Right lung (tissue), 10 donors: ENCODE measurements around the gene RPS2. TPM values are rescaled to one million over a fixed set of nuclear protein-coding genes. Genes with fewer than 3 reads are reported as not detected.
A peak's percentile ranks its signal among the peaks of the same experiment; 100 is the strongest.
"Not testable (repeated sequence)": the region's sequence is repeated elsewhere in the genome, so short reads cannot be mapped to it uniquely, and the experiment has no call there.

ENCODE experiments used
- DNase-seq, 2 donors: peaks; one replicate each; pipeline ENCODE4 v3.0.0-alpha.2; 2013
- long read RNA-seq, 8 donors: transcript quantifications; one replicate each; lab custom pipeline, GENCODE V29; 2026
- polyA plus RNA-seq, 5 donors: library from polyadenylated mRNA; unstranded; fragments of 120-200 nt; gene quantifications; one replicate each; pipeline versions ENCODE4 v1.2.1 to v1.2.3, GENCODE V29; 2013; ENCODE audit warnings: inconsistent platforms in 1 of 5, low replicate concordance in 1 of 5; ENCODE audit not compliant: insufficient read length in 5 of 5, insufficient read depth in 1 of 5

Gene RPS2
- 1,000 to 10,000 TPM; 2,201 to 2,837 (median 2,396) TPM for polyA plus RNA-seq
- long read RNA-seq, donor 1, transcript RPS2-203 (3 exons, 878 nt): minor isoform, 15 of 4,565 reads
- long read RNA-seq, donor 1, transcript RPS2-201 (7 exons, 985 nt): major isoform, 2,494 of 4,565 reads
- long read RNA-seq, donor 1, partial matches to known transcripts: 1,879 of 4,565 reads
- long read RNA-seq, donor 1, other reads (novel, unspliced or antisense): 175 of 4,565 reads
- long read RNA-seq, donor 2, transcript RPS2-203 (3 exons, 878 nt): minor isoform, 5 of 2,407 reads
- long read RNA-seq, donor 2, transcript RPS2-201 (7 exons, 985 nt): major isoform, 1,400 of 2,407 reads
- long read RNA-seq, donor 2, partial matches to known transcripts: 916 of 2,407 reads
- long read RNA-seq, donor 2, other reads (novel, unspliced or antisense): 86 of 2,407 reads
- long read RNA-seq, donor 3, transcript RPS2-201 (7 exons, 985 nt): major isoform, 1,665 of 3,138 reads
- long read RNA-seq, donor 3, transcript RPS2-203 (3 exons, 878 nt): minor isoform, 10 of 3,138 reads
- long read RNA-seq, donor 3, partial matches to known transcripts: 1,368 of 3,138 reads
- long read RNA-seq, donor 3, other reads (novel, unspliced or antisense): 95 of 3,138 reads
- long read RNA-seq, donor 4, transcript RPS2-203 (3 exons, 878 nt): minor isoform, 9 of 2,466 reads
- long read RNA-seq, donor 4, transcript RPS2-201 (7 exons, 985 nt): major isoform, 1,228 of 2,466 reads
- long read RNA-seq, donor 4, partial matches to known transcripts: 1,150 of 2,466 reads
- long read RNA-seq, donor 4, other reads (novel, unspliced or antisense): 77 of 2,466 reads
- long read RNA-seq, donor 5, transcript RPS2-201 (7 exons, 985 nt): major isoform, 2,568 of 4,215 reads
- long read RNA-seq, donor 5, transcript RPS2-203 (3 exons, 878 nt): minor isoform, 9 of 4,215 reads
- long read RNA-seq, donor 5, partial matches to known transcripts: 1,474 of 4,215 reads
- long read RNA-seq, donor 5, other reads (novel, unspliced or antisense): 162 of 4,215 reads
- long read RNA-seq, donor 6, transcript RPS2-201 (7 exons, 985 nt): major isoform, 2,316 of 3,738 reads
- long read RNA-seq, donor 6, partial matches to known transcripts: 1,278 of 3,738 reads
- long read RNA-seq, donor 6, other reads (novel, unspliced or antisense): 138 of 3,738 reads
- long read RNA-seq, donor 7, transcript RPS2-201 (7 exons, 985 nt): major isoform, 1,374 of 2,130 reads
- long read RNA-seq, donor 7, partial matches to known transcripts: 686 of 2,130 reads
- long read RNA-seq, donor 7, other reads (novel, unspliced or antisense): 67 of 2,130 reads
- long read RNA-seq, donor 8, transcript RPS2-203 (3 exons, 878 nt): minor isoform, 8 of 1,658 reads
- long read RNA-seq, donor 8, transcript RPS2-201 (7 exons, 985 nt): major isoform, 881 of 1,658 reads
- long read RNA-seq, donor 8, partial matches to known transcripts: 718 of 1,658 reads
- long read RNA-seq, donor 8, other reads (novel, unspliced or antisense): 51 of 1,658 reads

DNA sequence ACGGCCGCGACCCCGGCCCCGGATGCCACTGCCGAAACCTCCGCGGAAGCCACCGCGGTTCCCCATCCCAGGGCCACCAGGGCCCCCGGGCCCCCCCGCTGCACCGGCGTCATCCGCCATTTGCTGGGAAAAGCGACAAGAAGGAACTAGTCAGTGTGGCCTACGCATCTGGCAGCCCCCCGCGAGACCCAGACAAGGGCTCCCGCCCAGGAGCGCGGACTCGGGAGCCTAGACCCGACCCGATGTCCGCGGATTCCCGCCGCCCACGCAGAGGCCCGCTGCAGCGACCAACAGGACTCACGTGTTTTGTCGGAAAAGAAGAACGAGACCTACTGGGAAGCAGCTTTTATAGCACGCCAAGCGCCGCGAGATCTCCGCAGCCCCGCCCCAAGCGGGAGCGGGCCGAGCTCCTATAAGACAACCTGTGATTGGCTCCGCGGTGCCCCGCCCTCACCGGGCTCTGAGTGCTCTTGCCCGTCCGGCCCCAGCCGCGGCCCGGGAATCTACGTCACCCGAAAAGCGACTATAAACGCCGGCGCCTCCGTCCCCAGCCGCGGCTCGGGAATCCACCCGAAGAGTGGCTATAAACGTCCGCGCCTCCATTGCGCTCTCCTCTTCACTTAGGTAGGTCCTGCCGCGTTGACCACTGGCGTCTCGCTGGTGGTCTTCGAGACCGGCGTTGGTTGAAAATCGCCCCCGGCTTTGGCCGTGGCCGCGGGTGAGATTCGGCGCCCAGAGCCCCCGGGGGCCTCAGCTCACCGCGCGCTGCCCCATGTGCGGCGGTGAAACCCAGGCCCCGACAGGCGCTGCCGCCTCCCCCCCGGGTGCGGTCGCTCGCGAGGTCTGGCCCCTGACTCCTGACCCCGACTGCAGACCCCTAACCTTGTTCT lies at the start of gene RPS2:
Gene RPS2 (minus strand): TSS at position 321 of the 890 bp plus-strand sequence. CDS start 201 bp downstream, at position 120.
- peak; percentile 97 to 98 for DNase-seq

DNA sequence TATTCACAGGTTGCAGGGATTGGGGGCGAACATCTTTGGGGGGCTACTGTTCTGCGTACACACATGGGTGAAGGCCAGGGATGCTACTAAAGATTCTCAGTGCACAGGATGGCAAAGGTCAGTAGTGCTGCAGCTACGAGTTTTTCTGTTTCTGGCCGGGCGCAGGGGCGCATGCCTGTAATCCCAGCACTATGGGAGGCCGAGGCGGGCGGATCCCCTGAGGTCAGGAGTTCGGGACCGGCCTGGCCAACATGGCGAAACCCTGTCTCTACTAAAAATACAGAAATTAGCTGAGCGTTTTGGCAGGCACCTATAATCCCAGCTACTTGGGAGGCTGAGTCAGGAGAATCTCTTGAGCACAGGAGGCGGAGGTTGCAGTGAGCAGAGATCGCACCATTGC lies 48.9 kb upstream of the RPS2 start:
- no peak for DNase-seq

DNA sequence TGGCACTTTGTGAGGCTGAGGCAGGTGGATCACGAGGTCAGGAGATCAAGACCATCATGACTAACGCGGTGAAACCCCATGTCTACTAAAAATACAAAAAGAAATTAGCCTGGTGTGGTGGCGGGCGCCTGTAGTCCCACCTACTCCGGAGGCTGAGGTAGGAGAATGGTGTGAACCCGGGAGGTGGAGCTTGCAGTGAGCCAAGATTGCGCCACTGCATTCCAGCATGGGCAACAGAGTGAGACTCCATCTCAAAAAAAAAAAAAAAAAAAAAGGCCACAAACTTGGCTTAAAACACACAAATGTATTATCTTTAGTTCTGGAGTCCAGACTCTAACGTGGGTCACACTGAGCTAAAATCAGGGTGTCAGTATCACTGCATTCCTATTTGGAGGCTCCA lies 47.1 kb upstream of the RPS2 start:
- DNase-seq: not testable (repeated sequence)

DNA sequence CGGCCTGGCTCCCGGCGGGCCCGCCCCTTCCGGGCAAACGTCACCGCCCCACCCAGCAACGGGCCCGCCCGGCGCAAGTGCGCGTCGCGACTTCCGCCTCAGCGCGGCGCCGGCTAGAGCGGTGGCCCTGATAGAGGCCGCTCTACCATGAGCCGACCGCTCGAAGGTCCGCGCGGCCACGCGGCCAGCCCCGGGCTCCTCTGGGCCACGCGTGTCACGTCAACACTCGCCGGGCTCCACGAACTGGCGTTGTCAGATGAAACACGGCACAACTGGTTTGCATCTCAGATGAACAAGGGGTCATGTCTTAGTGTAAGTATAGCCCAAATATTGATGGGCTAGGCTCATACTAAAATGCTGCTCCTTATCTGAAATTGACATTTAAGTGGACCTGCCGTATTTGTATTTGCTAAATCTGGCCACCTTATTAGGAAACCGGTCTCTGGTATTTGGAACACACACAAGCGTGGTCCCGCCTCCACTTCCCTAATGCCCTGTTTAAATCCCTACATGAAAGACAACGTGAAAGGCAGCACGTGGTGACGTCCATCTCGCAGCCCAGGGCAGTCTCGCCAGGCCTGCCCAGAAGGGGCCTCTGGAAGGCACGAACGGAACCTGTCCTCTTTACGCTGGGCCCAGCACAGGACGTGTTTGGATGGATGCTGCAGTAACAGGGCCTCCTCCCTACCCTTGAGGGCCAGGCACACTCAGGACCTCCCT lies 45.3 kb upstream of the RPS2 start, which contains the start of gene ZNF598:
Gene ZNF598 (minus strand): TSS at position 31 of the 720 bp plus-strand sequence.
- peak; percentile 84 to 86 for DNase-seq

DNA sequence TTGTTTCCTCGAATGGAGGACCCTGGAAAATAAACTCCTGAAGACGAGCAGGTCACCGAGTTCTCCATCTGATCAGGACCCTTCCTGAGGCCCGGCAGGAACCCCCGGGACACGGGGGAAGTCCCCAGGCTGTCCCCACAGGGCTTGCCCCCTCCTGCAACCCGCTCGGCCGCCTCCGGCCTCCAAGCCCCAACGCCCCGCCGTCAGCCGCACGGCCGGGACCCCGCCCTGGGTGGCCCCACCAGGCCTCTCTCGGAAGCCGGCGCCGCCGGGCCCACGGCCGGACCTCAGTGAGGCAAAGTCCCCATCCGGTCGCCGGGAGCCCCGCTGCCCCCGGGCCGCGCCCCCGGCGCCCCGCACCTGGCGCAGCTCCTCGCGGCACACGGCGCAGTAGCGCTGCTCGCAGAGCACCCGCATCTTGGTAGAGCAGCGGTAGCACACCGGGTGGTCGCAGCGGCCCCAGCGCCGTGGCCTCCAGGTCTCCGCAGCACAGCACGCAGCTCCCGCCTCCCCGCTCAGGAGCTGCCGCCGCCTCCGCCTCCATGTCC lies 44.6 kb upstream of the RPS2 start:
- no peak for DNase-seq

DNA sequence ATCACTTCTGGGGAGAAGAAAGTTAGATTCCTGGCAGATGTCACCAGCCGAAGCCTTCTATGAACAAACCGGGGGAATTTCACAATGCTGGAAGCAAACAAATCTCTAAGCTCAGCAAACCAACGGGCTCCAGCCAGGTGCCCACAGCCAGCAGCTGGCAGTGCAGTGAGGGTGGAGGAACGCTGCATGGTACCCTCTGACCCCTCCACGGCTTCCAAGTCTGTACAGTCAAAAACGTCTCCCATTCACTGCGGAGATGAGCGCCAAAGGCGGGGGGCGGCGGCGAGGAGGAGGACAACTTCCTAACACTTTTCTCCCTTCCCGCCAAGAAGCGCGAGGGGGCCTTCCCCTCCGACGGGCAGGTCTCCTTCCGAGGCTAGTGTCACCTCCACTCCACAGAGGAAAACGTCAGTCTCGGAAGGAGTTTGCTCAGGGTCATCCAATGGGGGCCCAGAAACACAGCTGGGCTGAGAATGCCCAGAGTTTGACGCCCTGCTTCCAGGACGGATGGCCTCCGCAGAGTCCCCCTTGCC lies 44.1 kb upstream of the RPS2 start:
- DNase-seq: no peak

DNA sequence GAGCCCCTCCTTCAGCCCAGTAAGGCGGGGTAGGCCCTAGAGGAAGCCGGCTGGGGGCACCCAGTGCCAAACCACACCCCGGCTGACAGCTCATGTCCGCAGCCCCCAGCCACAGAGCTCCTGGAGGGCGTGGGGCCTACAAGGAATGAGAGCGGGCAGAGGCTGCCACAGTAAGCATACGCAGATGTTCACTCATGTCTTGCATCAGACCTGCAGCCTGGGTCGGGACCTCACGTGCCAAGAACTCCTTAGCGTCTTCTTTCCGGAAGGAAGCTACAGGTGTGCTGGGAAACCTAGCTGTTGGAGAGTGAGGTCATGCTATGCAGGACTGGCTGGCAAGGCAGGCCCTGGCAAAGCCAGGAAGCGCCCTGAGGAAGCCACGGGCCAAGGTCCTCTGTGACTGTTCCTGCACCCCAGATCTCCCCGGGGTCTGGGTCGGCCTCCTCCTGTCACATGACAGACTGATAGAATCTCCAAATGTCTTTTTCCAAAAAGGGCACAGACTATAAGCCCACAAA lies 43.4 kb upstream of the RPS2 start:
- DNase-seq: no peak

DNA sequence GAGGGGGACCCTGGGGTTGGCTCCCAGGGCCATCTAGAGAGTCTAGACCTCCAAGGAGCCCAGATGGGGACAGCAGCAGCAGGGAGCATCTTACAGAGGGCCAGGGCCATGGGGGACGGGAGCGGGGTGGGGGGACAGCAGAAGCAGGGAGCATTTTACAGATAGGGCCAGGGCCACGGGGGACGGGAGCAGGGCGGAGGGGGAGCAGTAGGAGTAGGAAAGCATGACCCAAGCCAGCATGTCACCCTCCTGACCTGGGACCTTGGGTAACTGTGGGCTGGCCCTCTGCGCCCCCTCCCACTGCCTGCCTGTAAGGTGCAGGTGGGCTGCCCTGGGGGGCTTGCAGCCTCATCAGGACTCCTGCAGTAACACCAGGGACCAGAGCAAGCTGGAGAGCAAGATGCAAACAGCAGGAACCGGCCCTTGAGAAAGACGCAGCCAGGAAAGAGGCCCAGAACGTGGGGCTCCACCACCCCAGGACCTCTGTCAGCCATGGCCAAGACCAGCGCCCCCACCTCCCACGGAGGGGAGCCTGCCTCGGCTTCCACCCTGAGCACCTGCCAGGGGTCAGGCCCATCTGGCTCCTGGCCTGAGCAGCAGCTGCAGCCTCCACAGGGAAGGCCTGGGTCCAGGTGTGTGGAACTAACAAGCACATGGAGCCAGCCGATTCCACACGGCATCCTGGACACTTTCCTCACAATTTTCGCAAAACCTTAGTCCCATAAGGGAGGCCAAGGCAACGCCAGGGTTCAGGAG lies 42.6 kb upstream of the RPS2 start:
- DNase-seq: no peak

DNA sequence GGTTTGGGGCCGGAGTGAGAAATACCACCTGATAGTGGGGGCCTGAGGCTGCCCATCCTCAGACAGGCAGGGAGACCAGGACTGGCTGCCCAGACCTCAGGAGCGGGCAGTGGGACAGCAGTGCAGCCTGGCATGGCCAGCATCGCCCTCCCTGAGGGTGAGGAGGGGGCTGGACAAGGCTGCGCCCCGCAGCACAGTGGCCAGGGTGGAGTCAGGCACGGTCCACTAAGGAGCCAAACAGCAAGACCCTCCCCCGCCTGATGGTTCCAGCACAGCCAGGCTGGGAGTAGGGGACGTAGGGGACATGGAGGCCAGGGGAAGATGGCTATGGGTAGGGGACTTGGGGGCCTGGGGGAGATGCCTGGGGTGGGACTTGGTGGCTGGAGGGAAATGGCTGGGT lies 41.7 kb upstream of the RPS2 start:
- DNase-seq: no peak

DNA sequence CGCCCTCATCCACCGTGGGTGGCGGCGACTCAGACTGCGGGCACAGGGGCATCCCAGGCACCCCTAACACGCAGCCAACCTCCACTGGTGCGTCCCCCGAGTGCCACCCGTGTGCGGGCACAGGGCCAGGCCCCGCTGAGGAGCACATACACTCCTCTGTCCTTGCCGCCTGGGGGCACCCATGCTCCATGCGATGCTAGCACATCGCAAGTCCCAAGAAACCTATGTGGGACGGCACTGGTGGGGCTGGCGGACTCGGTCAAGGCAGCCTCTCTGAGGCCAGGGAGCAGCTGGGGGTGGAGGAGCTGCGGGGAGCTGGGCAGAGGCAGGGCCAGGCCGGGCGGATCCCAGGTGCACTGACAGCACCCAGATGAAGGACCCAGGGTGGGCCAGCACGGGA lies 41.0 kb upstream of the RPS2 start:
- DNase-seq: no peak

DNA sequence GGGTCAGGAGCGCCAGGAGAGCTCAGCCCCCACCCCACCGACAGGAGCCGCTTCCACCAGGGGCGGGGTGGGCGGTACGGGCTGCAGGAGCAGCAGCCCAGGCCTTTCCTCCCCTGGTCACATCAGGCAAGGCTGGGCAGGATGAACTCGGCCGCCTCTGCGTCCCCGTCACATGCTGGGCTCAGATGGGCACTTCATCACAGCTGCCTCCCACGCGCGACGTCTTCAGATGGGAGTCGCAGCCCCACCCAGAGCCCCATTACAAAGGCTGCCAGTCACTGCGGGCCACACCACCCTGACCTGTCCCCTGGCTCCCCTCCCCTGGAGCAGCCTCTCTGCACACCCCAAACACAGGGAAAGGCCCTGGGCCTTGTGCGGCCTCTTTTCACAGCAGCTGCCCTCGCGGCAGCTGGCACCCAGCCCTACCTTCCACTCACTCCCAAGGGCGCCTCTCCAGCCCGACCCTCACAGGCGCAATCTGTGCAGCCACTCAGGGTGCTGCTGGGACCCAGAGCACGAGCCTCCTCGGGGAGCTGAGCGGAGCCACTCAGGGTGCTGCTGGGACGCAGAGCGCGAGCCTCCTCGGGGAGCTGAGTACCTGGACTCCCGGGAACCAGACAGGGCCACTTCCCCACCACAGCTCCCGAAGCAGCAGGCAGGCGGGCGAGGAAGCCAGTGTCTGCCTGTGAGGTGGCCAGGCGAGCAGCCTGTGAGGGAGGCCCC lies 40.3 kb upstream of the RPS2 start:
- no peak for DNase-seq

DNA sequence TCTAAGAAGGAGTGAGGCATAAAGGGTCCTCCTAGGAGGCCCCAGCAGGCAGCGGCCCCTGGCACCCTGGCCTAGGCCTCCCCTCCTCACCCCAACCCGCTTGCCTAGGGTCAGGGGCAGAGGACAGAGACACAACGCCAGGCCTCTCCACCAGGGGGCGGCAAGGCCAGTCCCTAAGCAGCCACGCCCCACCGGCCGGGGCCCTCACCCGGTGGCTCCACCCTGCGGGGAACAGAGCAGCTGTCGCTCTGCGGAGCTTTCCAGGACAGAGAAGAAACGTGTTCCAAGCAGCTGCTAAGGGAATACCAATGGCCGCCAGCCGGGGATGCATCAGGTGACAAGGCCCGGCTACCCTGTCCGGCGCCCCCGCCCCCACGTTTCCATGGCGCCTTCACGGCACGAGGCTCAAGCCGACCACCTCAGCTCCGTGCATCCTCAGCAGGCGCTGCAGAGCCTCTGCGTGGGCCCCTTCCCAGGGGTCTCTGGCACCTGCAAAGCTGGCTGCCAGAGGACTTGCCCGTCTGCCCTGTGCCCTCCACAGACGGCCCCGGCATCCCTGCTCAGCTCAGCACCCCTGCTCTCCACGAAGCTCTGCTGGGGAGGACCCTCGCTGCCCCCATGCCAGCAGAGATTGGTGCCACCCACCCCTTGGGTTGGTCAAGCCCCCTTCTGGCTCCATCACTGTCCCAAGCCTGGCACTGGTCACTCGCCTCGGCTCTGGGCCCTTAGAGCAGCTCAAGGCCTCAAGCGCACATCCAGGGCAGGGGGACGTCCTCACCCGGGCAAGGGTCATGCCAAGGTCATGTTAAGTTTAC lies 39.4 kb upstream of the RPS2 start:
- peak; percentile 75 to 77 for DNase-seq

DNA sequence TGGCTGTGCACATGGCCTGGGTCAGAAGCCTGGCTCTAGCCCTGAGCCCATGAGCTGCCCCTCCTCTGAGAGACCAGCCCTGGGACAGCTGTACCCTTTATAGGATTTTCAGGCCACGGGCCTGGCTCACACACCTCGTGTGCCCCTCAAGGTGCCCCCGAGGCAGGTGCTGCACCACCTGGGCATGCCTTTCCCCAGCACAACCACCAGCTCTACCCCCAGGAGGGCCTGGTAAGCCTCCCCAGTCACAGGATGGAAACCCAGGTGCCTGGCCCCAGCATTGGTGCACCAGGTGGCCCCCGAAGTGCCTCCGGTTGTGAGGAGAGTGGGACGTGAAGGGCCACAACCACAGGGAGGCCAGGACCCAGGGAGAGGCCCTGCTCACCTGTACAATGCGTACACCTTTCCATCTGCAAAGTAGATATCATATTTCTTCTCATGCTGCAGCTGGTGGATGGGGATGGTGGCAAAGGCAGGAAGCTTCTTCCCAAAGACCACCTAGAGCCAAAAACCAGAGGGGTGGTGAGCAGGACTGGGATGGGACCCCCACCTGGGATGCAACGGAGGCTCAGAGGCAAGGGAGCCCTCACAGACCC lies 38.7 kb upstream of the RPS2 start:
- no peak for DNase-seq

DNA sequence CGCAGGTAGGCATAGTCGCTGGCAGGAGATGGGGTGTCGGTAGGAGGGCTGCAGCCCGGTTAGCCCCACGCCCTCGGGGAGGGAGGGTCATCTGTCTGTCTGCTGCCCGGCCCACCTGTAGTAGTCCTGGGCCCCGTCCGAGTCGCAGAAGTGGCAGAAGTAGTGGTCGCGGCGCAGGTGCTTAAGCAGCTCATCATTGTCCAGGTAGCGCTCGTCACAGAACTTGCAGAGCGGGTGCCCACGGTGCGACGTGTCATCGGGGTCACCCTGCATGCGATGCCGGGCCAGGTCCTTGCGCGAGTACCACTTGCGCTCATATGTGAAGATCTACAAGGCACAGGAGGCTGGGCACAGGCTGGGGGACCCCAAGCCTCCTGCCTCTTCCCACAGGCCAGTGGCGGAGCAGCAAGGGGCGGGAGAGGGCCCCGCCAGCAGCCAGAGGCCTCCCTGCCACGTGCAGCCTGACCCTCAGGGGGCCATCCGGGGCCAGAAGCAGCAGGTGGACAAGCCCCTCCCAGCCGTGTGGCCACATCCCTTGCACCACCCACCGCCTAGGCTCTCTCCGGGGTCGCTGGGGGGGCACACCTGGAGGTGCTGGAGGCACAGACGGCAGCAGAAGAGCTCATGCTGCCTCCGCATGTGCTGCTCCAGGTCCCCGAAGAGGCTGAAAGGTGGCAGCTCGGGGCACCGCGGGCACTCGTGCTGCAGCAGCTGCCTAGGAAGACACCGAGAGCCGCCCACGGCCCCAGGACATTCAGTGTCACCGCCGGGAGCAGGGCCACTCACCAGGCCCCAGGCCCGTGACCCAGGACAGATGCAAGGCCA lies 38.0 kb upstream of the RPS2 start:
- no peak for DNase-seq
